Measurements from ENCODE around the gene ZBTB25. TPM values are rescaled to one million over a fixed set of nuclear protein-coding genes. Genes with fewer than 3 reads are reported as not detected.

Gene ZBTB25
- total RNA-seq, 1 donor = 9.8 TPM

GRCh38 chr14:64405295-64405694 is 98.3 kb downstream of the ZBTB25 start:
- no peak overlapping the region for H3K4me2 ChIP-seq (ENCODE audit: insufficient read depth, low read length)
- peaks cover 4% of the 10 kb centered on the region for H3K4me1 ChIP-seq (ENCODE audit: insufficient read depth, low read length)
- peaks cover 21% of the 10 kb centered on the region for H3K79me2 ChIP-seq (ENCODE audit: insufficient read depth, low read length)
- no peaks in the 10 kb centered on the region for H4K20me1 ChIP-seq (ENCODE audit: insufficient read depth, low read length)
- H3K9me3 ChIP-seq (ENCODE audit: low read depth, low read length) = no peaks in the 10 kb centered on the region
- no peak overlapping the region for H2AFZ ChIP-seq (ENCODE audit: low read length)
- peaks cover 25% of the 10 kb centered on the region for H3K36me3 ChIP-seq (ENCODE audit: insufficient read depth, low read length)
- no peak overlapping the region for H3K27ac ChIP-seq (ENCODE audit: low read depth, low read length)
- no peaks in the 10 kb centered on the region for H3K27me3 ChIP-seq (ENCODE audit: insufficient read depth, low read length)
- DNase-seq (ENCODE audit: insufficient read length, low spot score, missing footprints) = no peak
- H3K4me3 ChIP-seq (ENCODE audit: insufficient read depth, low read length) = no peak overlapping the region
- TF ChIP-seq, protein P1, sequence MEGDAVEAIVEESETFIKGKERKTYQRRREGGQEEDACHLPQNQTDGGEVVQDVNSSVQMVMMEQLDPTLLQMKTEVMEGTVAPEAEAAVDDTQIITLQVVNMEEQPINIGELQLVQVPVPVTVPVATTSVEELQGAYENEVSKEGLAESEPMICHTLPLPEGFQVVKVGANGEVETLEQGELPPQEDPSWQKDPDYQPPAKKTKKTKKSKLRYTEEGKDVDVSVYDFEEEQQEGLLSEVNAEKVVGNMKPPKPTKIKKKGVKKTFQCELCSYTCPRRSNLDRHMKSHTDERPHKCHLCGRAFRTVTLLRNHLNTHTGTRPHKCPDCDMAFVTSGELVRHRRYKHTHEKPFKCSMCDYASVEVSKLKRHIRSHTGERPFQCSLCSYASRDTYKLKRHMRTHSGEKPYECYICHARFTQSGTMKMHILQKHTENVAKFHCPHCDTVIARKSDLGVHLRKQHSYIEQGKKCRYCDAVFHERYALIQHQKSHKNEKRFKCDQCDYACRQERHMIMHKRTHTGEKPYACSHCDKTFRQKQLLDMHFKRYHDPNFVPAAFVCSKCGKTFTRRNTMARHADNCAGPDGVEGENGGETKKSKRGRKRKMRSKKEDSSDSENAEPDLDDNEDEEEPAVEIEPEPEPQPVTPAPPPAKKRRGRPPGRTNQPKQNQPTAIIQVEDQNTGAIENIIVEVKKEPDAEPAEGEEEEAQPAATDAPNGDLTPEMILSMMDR (IDR thresholded peaks at IDR 0.05; ENCODE audit: extremely low read depth, low read depth, low read length) = no peak

DNA sequence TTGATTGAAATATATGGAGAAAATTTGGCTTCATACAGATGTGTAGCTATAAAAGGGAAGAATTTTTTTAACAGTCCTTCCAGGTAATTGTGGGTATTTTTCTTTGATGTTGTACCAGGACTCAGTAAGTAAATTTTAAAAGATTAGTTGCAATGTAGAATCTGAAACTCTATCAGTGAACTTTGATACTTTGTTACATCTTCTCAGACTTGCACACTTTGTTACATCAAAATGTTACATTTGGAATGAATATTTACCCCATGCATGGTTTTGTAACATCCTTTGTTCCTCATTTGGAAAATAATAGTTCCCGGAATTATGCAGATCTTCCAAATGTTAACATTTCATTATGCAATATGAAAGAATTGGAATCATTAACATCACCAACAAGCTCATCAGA is 101.7 kb downstream of the ZBTB25 start:
- Histone ChIP-seq H3K36me3 (ENCODE audit: insufficient read depth, low read length) (peaks cover 25% of the 10 kb centered on the region), H3K4me2 (ENCODE audit: insufficient read depth, low read length) (no peak overlapping the region), H4K20me1 (ENCODE audit: insufficient read depth, low read length) (no peaks in the 10 kb centered on the region), H3K79me2 (ENCODE audit: insufficient read depth, low read length) (peaks cover 36% of the 10 kb centered on the region), H3K27ac (ENCODE audit: low read depth, low read length) (no peak overlapping the region), H3K4me3 (ENCODE audit: insufficient read depth, low read length) (no peak overlapping the region), H3K4me1 (ENCODE audit: insufficient read depth, low read length) (no peaks in the 10 kb centered on the region), H2AFZ (ENCODE audit: low read length) (no peak overlapping the region), H3K27me3 (ENCODE audit: insufficient read depth, low read length) (no peaks in the 10 kb centered on the region), H3K9me3 (ENCODE audit: low read depth, low read length) (no peaks in the 10 kb centered on the region)
- DNase-seq (ENCODE audit: insufficient read length, low spot score, missing footprints) = no peak
- TF ChIP-seq, protein P1 (IDR thresholded peaks at IDR 0.05; ENCODE audit: extremely low read depth, low read depth, low read length) = no peak

- H3K36me3 ChIP-seq (ENCODE audit: insufficient read depth, low read length) = peaks cover 25% of the 10 kb centered on the region
- H3K4me2 ChIP-seq (ENCODE audit: insufficient read depth, low read length) = no peak overlapping the region
- no peaks in the 10 kb centered on the region for H3K27me3 ChIP-seq (ENCODE audit: insufficient read depth, low read length)
- no peak overlapping the region for H3K27ac ChIP-seq (ENCODE audit: low read depth, low read length)
- peaks cover 39% of the 10 kb centered on the region for H3K79me2 ChIP-seq (ENCODE audit: insufficient read depth, low read length)
- no peak overlapping the region for H2AFZ ChIP-seq (ENCODE audit: low read length)
- no peaks in the 10 kb centered on the region for H4K20me1 ChIP-seq (ENCODE audit: insufficient read depth, low read length)
- TF ChIP-seq, protein P1 (IDR thresholded peaks at IDR 0.05; ENCODE audit: extremely low read depth, low read depth, low read length) = no peak
- H3K4me1 ChIP-seq (ENCODE audit: insufficient read depth, low read length) = no peaks in the 10 kb centered on the region
- no peaks in the 10 kb centered on the region for H3K9me3 ChIP-seq (ENCODE audit: low read depth, low read length)
- no peak for DNase-seq (ENCODE audit: insufficient read length, low spot score, missing footprints)
- no peak overlapping the region for H3K4me3 ChIP-seq (ENCODE audit: insufficient read depth, low read length)
These were observed 102.7 kb downstream of the ZBTB25 start for GRCh38 chr14:64400829-64401459.

Small RNAs within 50 kb of the gene (small RNA-seq; reads per million reads assigned to genes)
- gene AL049869.4 = not detected

Other genes with a start within 250 kb of the ZBTB25 start
- not detected in 2 replicates for gene ESR2, start 209.5 kb downstream of the ZBTB25 start, total RNA-seq
- 28.2 and 33.6 TPM in 2 replicates for gene MTHFD1, start 115.5 kb downstream of the ZBTB25 start, total RNA-seq
- 0.59 and 1.1 TPM in 2 replicates for gene AKAP5, start 38.3 kb downstream of the ZBTB25 start, total RNA-seq
- 60.4 and 67.7 TPM in 2 replicates for gene ZBTB1, start 932 bp upstream of the ZBTB25 start, total RNA-seq
- 1.8 and 4.0 TPM in 2 replicates for gene HSPA2, start 36.9 kb upstream of the ZBTB25 start, total RNA-seq
- gene PPP1R36, start 46.1 kb upstream of the ZBTB25 start, total RNA-seq = 0.88 and 1.1 TPM in 2 replicates
- gene PLEKHG3, start 200.6 kb upstream of the ZBTB25 start, total RNA-seq = 2.9 and 5.4 TPM in 2 replicates

Data from osteoblast (primary cell).